ENCODE results near the gene PRELID1.

The PRELID1 gene

DNA sequence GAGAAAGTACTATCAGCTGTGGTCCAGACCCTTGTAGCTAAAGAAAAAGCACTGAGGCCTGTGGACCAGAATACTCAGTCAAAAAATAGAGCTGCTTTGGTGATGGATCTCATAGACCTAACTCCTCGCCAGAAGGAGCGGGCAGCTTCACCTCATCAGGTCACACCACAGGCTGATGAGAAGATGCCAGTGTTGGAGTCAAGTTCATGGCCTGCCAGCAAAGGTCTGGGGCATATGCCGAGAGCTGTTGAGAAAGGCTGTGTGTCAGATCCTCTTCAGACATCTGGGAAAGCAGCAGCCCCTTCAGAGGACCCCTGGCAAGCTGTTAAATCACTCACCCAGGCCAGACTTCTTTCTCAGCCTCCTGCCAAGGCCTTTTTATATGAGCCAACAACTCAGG, 9.0 kb upstream of the PRELID1 start:
- DNase-seq (ENCODE audit: low read depth) = no peak
- TF ChIP-seq MAX (IDR thresholded peaks at IDR 0.05; ENCODE audit: low read depth, low read length) (no peak), MYC (IDR thresholded peaks at IDR 0.05; ENCODE audit: low read depth, low read length) (no peak), CTCF (IDR thresholded peaks at IDR 0.05; ENCODE audit: low read depth, low read length) (no peak), POLR2A (IDR thresholded peaks at IDR 0.05; ENCODE audit: extremely low read depth, insufficient read length) (no peak)
- H3K4me3 ChIP-seq (ENCODE audit: low read depth, low read length) = no peak overlapping the region

DNA sequence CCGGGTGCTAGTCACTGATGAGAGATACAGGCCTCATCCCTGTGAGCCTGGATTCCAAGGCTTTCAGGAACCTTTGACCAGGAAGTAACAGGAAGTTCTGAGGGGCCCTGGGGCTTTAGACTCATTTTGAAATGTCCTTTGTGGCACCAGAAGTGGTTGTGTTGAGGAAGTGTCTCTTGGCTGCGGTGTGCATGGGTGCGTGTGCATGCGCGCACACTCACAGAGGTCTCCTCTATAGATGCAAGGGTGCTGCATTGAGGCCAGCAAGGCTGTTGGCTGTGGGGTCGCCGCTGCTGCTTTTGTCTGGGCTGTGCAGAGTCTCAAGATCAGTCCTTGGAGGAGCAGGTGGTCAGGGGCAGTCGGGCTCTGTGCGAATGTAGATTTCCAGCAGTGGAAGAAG, 7.7 kb upstream of the PRELID1 start:
- peak; percentile 43 for DNase-seq (ENCODE audit: low read depth)
- H3K4me3 ChIP-seq (ENCODE audit: low read depth, low read length) = no peak overlapping the region
- no peak for TF ChIP-seq CTCF (IDR thresholded peaks at IDR 0.05; ENCODE audit: low read depth, low read length)
- TF ChIP-seq MAX (IDR thresholded peaks at IDR 0.05; ENCODE audit: low read depth, low read length) = no peak
- TF ChIP-seq POLR2A (IDR thresholded peaks at IDR 0.05; ENCODE audit: extremely low read depth, insufficient read length) = no peak
- TF ChIP-seq MYC (IDR thresholded peaks at IDR 0.05; ENCODE audit: low read depth, low read length) = no peak

- no peak overlapping the region for H3K4me3 ChIP-seq (ENCODE audit: low read depth, low read length)
- peak; percentile 46 for DNase-seq (ENCODE audit: low read depth)
- TF ChIP-seq POLR2A (IDR thresholded peaks at IDR 0.05; ENCODE audit: extremely low read depth, insufficient read length) (no peak), MYC (IDR thresholded peaks at IDR 0.05; ENCODE audit: low read depth, low read length) (no peak)
Measured at GRCh38 chr5:177296581-177296980, 7.0 kb upstream of the PRELID1 start.

- no peak overlapping the region for H3K4me3 ChIP-seq (ENCODE audit: low read depth, low read length)
- no peak for DNase-seq (ENCODE audit: low read depth)
Measured at GRCh38 chr5:177297922-177298321, 5.7 kb upstream of the PRELID1 start.

GRCh38 chr5:177299697-177300096, 3.9 kb upstream of the PRELID1 start:
- no peak for TF ChIP-seq CTCF (IDR thresholded peaks at IDR 0.05; ENCODE audit: low read depth, low read length)
- no peak for TF ChIP-seq MAX (IDR thresholded peaks at IDR 0.05; ENCODE audit: low read depth, low read length)
- TF ChIP-seq POLR2A (IDR thresholded peaks at IDR 0.05; ENCODE audit: extremely low read depth, insufficient read length) = no peak
- no peak for TF ChIP-seq MYC (IDR thresholded peaks at IDR 0.05; ENCODE audit: low read depth, low read length)
- no peak for DNase-seq (ENCODE audit: low read depth)
- no peak overlapping the region for H3K4me3 ChIP-seq (ENCODE audit: low read depth, low read length)

More at GRCh38 chr5:177297922-177298321, 5.7 kb upstream of the PRELID1 start:
- TF ChIP-seq POLR2A (IDR thresholded peaks at IDR 0.05; ENCODE audit: extremely low read depth, insufficient read length) (no peak), MAX (IDR thresholded peaks at IDR 0.05; ENCODE audit: low read depth, low read length) (no peak), MYC (IDR thresholded peaks at IDR 0.05; ENCODE audit: low read depth, low read length) (no peak), CTCF (IDR thresholded peaks at IDR 0.05; ENCODE audit: low read depth, low read length) (no peak)

- H3K4me3 ChIP-seq (ENCODE audit: low read depth, low read length) = peak overlapping the region; percentile 16
- peak; percentile 95 for DNase-seq (ENCODE audit: low read depth)
- TF ChIP-seq MAX (IDR thresholded peaks at IDR 0.05; ENCODE audit: low read depth, low read length) = peak; percentile 72
- peak; percentile 42 for TF ChIP-seq MYC (IDR thresholded peaks at IDR 0.05; ENCODE audit: low read depth, low read length)
- peak; percentile 13 for TF ChIP-seq CTCF (IDR thresholded peaks at IDR 0.05; ENCODE audit: low read depth, low read length)
- TF ChIP-seq POLR2A (IDR thresholded peaks at IDR 0.05; ENCODE audit: extremely low read depth, insufficient read length) = no peak
Measured at GRCh38 chr5:177300236-177300880, 3.2 kb upstream of the PRELID1 start.
